ENCODE data around the gene PLA2G5. TPM values are rescaled to one million over a fixed set of nuclear protein-coding genes. Genes with fewer than 3 reads are reported as not detected.

Gene PLA2G5
- polyA plus RNA-seq, 1 donor (not counting 4 experiments of a cell fraction or from before 2014, with no cell fraction given) = 0.16 TPM

DNA sequence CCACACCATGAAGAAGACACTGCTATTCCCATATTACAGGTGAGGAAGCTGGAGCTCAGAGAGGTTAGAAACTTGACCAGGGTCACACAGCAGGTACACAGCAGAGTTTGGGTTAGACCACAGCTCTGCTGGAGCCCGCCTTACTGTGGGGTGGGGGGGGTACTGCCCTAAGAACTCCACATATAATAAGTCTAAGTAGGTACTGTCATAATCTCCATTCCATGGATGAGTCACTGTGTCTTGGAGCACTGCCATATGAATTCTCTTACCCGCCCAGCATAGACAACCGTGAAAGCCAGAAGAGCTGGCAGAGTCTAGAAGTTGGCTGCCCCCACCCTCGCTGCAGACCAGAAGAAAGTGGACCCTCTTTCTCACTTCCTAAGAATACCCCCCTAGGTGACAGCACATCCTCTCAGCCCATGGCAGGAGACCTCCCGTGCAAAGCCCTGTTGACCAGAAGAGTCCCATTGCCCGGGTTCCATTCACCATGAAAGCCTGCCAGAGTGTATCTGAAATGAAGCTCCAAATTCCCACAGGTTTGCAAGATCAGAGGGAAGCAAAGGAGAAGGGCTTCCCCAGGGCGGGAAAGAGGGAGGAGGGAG lies 54.6 kb downstream of the PLA2G5 start:
- Histone ChIP-seq H3K27ac (ENCODE audit: control insufficient read depth, insufficient read depth, low read length) (no peak overlapping the region), H3K9ac (ENCODE audit: control insufficient read depth, extremely low read depth, insufficient read depth, low read length) (peak overlapping the region; percentile 5), H4K20me1 (ENCODE audit: control insufficient read depth, extremely low read depth, insufficient read depth, low read length) (no peaks in the 10 kb centered on the region), H3K9me1 (ENCODE audit: control insufficient read depth, extremely low read depth, insufficient read depth, low read length) (no peaks in the 10 kb centered on the region), H2AFZ (ENCODE audit: control insufficient read depth, low read length) (peak overlapping the region; percentile 6), H3K4me1 (ENCODE audit: control insufficient read depth, extremely low read depth, insufficient read depth, low read length) (peaks cover 20% of the 10 kb centered on the region), H3K27me3 (ENCODE audit: control insufficient read depth, extremely low read depth, insufficient read depth, low read length) (peaks cover 9% of the 10 kb centered on the region), H3K36me3 (ENCODE audit: control insufficient read depth in 2 of 2, extremely low read depth in 1 of 2, insufficient read depth in 2 of 2, low read length in 2 of 2) (no peaks in the 10 kb centered on the region), H3K4me2 (ENCODE audit: control insufficient read depth, extremely low read depth, insufficient read depth, low read depth, low read length) (peak overlapping the region; percentile 52), H3K79me2 (ENCODE audit: control insufficient read depth, insufficient read depth, low read length) (no peaks in the 10 kb centered on the region), H3K9me3 (ENCODE audit: control insufficient read depth, low read depth, low read length) (no peaks in the 10 kb centered on the region), H3K4me3 (ENCODE audit: control insufficient read depth in 2 of 3, extremely low read depth in 1 of 3, insufficient read depth in 2 of 3, low read depth in 1 of 3, low read length in 3 of 3) (peak overlapping the region in 2 of 3 experiments; percentile 18 to 34)
- TF ChIP-seq, protein P1, sequence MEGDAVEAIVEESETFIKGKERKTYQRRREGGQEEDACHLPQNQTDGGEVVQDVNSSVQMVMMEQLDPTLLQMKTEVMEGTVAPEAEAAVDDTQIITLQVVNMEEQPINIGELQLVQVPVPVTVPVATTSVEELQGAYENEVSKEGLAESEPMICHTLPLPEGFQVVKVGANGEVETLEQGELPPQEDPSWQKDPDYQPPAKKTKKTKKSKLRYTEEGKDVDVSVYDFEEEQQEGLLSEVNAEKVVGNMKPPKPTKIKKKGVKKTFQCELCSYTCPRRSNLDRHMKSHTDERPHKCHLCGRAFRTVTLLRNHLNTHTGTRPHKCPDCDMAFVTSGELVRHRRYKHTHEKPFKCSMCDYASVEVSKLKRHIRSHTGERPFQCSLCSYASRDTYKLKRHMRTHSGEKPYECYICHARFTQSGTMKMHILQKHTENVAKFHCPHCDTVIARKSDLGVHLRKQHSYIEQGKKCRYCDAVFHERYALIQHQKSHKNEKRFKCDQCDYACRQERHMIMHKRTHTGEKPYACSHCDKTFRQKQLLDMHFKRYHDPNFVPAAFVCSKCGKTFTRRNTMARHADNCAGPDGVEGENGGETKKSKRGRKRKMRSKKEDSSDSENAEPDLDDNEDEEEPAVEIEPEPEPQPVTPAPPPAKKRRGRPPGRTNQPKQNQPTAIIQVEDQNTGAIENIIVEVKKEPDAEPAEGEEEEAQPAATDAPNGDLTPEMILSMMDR (optimal IDR thresholded peaks at IDR 0.05 in 1 of 3, IDR thresholded peaks at IDR 0.05 in 1 of 3, conservative IDR thresholded peaks at IDR 0.05 in 1 of 3; ENCODE audit: extremely low read depth in 1 of 3, insufficient read depth in 2 of 3, low read length in 3 of 3) = no peak
- no peak for TF ChIP-seq EZH2 (IDR thresholded peaks at IDR 0.05; ENCODE audit: low read length)
- DNase-seq (ENCODE audit: low read depth, low spot score) (peak; percentile 40), FAIRE-seq (peak; percentile 97)
- dilution Hi-C loops (cut with MboI; ENCODE audit: extremely low pct_ligation_motif_present, low sequenced_read_pairs) = no loop called here

GRCh38 chr1:20125100-20125499 lies 55.1 kb downstream of the PLA2G5 start:
- peak overlapping the region; percentile 52 for H3K4me2 ChIP-seq (ENCODE audit: control insufficient read depth, extremely low read depth, insufficient read depth, low read depth, low read length)

More at GRCh38 chr1:20125100-20125499, 55.1 kb downstream of the PLA2G5 start:
- H3K9me3 ChIP-seq (ENCODE audit: control insufficient read depth, low read depth, low read length) = no peaks in the 10 kb centered on the region
- no peaks in the 10 kb centered on the region for H3K9me1 ChIP-seq (ENCODE audit: control insufficient read depth, extremely low read depth, insufficient read depth, low read length)
- no peak for TF ChIP-seq EZH2 (IDR thresholded peaks at IDR 0.05; ENCODE audit: low read length)
- TF ChIP-seq, protein P1 (optimal IDR thresholded peaks at IDR 0.05 in 1 of 3, IDR thresholded peaks at IDR 0.05 in 1 of 3, conservative IDR thresholded peaks at IDR 0.05 in 1 of 3; ENCODE audit: extremely low read depth in 1 of 3, insufficient read depth in 2 of 3, low read length in 3 of 3) = no peak
- peak overlapping the region; percentile 5 for H3K9ac ChIP-seq (ENCODE audit: control insufficient read depth, extremely low read depth, insufficient read depth, low read length)
- H2AFZ ChIP-seq (ENCODE audit: control insufficient read depth, low read length) = peak overlapping the region; percentile 6
- DNase-seq (ENCODE audit: low read depth, low spot score) (peak; percentile 7), FAIRE-seq (peak; percentile 91)
- H3K4me1 ChIP-seq (ENCODE audit: control insufficient read depth, extremely low read depth, insufficient read depth, low read length) = peaks cover 20% of the 10 kb centered on the region
- H4K20me1 ChIP-seq (ENCODE audit: control insufficient read depth, extremely low read depth, insufficient read depth, low read length) = no peaks in the 10 kb centered on the region
- peak overlapping the region in 2 of 3 experiments; percentile 18 to 34 for H3K4me3 ChIP-seq (ENCODE audit: control insufficient read depth in 2 of 3, extremely low read depth in 1 of 3, insufficient read depth in 2 of 3, low read depth in 1 of 3, low read length in 3 of 3)
- H3K27me3 ChIP-seq (ENCODE audit: control insufficient read depth, extremely low read depth, insufficient read depth, low read length) = peaks cover 9% of the 10 kb centered on the region
- no peaks in the 10 kb centered on the region for H3K79me2 ChIP-seq (ENCODE audit: control insufficient read depth, insufficient read depth, low read length)
- dilution Hi-C loops (cut with MboI; ENCODE audit: extremely low pct_ligation_motif_present, low sequenced_read_pairs) = no loop called here
- no peaks in the 10 kb centered on the region for H3K36me3 ChIP-seq (ENCODE audit: control insufficient read depth in 2 of 2, extremely low read depth in 1 of 2, insufficient read depth in 2 of 2, low read length in 2 of 2)
- no peak overlapping the region for H3K27ac ChIP-seq (ENCODE audit: control insufficient read depth, insufficient read depth, low read length)

Data from keratinocyte (primary cell).